Measurements from ENCODE around the gene PTPN13.

PTPN13 gene

DNA sequence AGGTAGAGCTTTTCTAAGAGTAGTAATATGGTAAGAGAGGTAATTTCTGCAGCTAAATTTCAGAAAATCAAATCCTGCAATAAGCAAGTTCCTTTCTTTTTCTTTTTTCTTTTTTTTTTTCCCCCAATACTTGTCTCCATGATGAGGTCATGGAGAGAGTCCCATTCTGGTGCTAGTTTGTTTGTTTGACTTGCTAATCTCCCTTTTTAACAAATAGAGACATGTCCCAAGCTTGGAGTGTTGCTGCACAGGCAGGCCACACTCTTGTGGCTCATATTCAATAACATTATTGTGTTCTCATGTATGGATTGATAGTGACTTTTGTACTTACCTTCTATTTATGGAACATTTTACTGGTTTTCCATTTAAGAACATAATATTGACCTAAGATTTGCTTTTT, 25.5 kb downstream of the PTPN13 start:
- H3K9ac ChIP-seq (ENCODE audit: low read depth, low read length) = no peak overlapping the region

DNA sequence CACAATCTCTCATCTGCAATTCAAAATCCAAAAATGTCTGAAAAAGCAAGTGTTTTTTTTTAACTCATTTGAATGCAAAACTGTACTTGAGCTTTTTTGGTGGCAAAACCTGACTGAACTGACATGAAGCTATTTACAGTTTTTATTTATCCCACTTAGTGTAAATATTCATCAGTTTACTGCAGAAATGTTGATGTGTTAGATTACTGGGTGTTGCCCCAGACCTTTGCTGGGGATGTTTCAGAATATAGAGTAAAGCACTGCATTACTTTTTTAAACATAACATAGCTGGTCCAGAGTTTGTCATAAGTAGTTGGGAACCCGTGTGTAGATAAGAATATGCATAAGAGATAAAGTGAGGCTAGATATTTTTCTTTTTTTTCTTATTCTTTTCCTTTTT, 27.3 kb downstream of the PTPN13 start:
- Histone ChIP-seq H3K27ac (ENCODE audit: low read length) (no peak overlapping the region), H3K4me1 (ENCODE audit: insufficient read depth, low read length) (peaks cover 6% of the 10 kb centered on the region; the same call in 1 of the 2 replicates), H3K9me3 (ENCODE audit: insufficient read depth, low read depth, low read length) (no peaks in the 10 kb centered on the region), H3K36me3 (ENCODE audit: insufficient read depth, low read depth, low read length) (no peaks in the 10 kb centered on the region), H3K4me3 (ENCODE audit: low read length) (no peak overlapping the region), H3K27me3 (ENCODE audit: insufficient read depth, low read length) (no peaks in the 10 kb centered on the region), H3K9ac (ENCODE audit: low read depth, low read length) (no peak overlapping the region)

More for the DNA sequence above, 25.5 kb downstream of the PTPN13 start:
- Histone ChIP-seq H3K4me1 (ENCODE audit: insufficient read depth, low read length) (peaks cover 6% of the 10 kb centered on the region; the same call in 1 of the 2 replicates), H3K27me3 (ENCODE audit: insufficient read depth, low read length) (no peaks in the 10 kb centered on the region), H3K9me3 (ENCODE audit: insufficient read depth, low read depth, low read length) (no peaks in the 10 kb centered on the region), H3K4me3 (ENCODE audit: low read length) (no peak overlapping the region), H3K27ac (ENCODE audit: low read length) (no peak overlapping the region), H3K36me3 (ENCODE audit: insufficient read depth, low read depth, low read length) (no peaks in the 10 kb centered on the region)

DNA sequence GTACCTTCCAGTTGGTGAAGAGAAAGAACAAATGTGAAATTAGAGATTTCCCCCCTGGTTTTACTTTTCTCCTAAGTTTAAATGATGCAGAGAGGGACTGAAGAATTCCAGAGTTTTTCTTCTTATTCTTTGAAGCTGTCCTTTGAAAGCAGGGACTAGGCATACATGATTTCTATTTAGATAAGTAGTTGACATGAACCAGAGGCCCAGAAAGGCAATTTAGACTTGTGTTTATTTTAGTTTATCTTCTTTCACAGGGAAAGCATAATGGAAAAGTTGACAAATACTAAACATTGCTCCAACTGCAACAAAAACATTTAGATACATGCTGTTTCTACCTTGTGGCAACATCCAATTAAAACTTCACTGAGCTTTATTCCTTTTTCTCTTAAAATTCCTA, 32.0 kb downstream of the PTPN13 start:
- H3K27me3 ChIP-seq (ENCODE audit: insufficient read depth, low read length) = no peaks in the 10 kb centered on the region
- H3K4me3 ChIP-seq (ENCODE audit: low read length) = no peak overlapping the region
- H3K9me3 ChIP-seq (ENCODE audit: insufficient read depth, low read depth, low read length) = no peaks in the 10 kb centered on the region
- H3K4me1 ChIP-seq (ENCODE audit: insufficient read depth, low read length) = peaks cover 6% of the 10 kb centered on the region; the same call in 1 of the 2 replicates
- H3K27ac ChIP-seq (ENCODE audit: low read length) = no peak overlapping the region
- no peaks in the 10 kb centered on the region for H3K36me3 ChIP-seq (ENCODE audit: insufficient read depth, low read depth, low read length)
- no peak overlapping the region for H3K9ac ChIP-seq (ENCODE audit: low read depth, low read length)

DNA sequence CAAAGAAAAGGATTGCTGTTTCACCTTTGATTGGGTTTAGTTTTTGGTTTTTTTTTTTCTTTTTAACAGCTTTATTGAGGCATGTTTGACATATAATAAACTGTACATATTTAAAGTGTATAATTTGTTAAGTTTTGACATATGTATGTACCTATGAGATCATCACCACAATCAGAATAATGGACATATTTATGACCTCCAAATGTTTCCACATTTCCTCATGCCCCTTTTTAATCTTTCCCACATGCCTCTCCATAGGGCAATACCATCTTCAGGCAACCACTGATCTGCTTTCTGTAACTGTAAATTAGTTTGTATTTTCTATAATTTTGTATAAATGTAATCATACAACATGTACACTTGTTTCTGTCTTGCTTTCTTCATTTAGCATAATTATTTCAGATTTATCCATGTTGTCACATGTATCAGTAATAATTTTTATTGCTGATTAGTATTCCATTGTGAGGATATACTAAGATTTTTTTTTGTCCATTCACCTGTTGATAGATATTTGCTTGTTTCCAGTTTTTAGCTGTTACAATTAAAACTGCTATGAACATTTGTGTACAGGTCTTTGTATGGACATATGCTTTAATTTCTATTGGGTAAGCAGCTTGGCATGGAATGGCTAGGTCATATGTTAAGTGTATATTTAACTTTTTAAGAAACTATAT, 33.5 kb downstream of the PTPN13 start:
- Histone ChIP-seq H3K9me3 (ENCODE audit: insufficient read depth, low read depth, low read length) (no peaks in the 10 kb centered on the region), H3K9ac (ENCODE audit: low read depth, low read length) (no peak overlapping the region), H3K36me3 (ENCODE audit: insufficient read depth, low read depth, low read length) (no peaks in the 10 kb centered on the region), H3K27ac (ENCODE audit: low read length) (no peak overlapping the region), H3K4me3 (ENCODE audit: low read length) (no peak overlapping the region), H3K4me1 (ENCODE audit: insufficient read depth, low read length) (peaks cover 6% of the 10 kb centered on the region; the same call in 1 of the 2 replicates), H3K27me3 (ENCODE audit: insufficient read depth, low read length) (no peaks in the 10 kb centered on the region)

DNA sequence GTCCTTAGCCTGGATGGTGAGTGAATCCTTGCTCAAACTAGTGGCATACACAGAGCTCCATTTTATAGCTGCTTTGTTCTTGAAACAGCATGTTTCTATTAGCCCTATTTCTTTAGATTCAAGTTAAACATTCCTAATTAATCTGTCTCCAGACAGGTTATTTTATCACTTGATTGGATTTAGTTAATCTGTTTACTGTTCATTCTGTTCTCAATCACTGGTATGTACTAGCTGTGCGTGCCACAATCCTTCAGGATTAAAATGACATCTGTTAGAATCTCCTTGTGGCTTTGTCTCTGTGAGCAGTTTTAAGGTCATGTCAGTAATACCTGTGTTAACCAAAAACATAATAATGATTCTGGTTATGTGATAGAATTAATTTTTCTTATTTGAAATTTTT, 36.5 kb downstream of the PTPN13 start:
- Histone ChIP-seq H3K27me3 (ENCODE audit: insufficient read depth, low read length) (no peaks in the 10 kb centered on the region), H3K4me1 (ENCODE audit: insufficient read depth, low read length) (no peaks in the 10 kb centered on the region), H3K27ac (ENCODE audit: low read length) (no peak overlapping the region), H3K9ac (ENCODE audit: low read depth, low read length) (no peak overlapping the region), H3K36me3 (ENCODE audit: insufficient read depth, low read depth, low read length) (0 out of 2 replicates have a peak, but pooled peaks cover 4% of the 10 kb centered on the region), H3K4me3 (ENCODE audit: low read length) (no peak overlapping the region), H3K9me3 (ENCODE audit: insufficient read depth, low read depth, low read length) (no peaks in the 10 kb centered on the region)

DNA sequence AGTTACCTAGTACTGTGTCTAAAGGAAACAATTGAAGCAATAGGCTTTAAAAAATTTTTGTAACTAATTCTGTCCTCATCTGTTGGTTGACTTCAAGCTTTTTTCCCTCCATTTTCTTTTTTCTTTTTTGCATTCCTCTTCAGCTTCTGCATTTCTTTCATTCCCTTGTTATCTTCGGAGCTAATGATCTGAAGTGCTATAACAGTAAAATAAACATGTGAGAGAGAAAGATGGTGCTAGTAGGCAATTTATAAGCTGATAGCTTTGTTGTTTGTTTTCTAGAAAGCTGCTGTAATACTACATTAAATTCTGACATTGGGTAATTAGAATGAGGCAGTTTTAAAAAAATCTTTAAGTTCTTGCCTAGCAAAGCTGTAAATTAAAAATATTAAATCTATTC, 37.1 kb downstream of the PTPN13 start:
- Histone ChIP-seq H3K9ac (ENCODE audit: low read depth, low read length) (no peak overlapping the region), H3K27ac (ENCODE audit: low read length) (no peak overlapping the region), H3K27me3 (ENCODE audit: insufficient read depth, low read length) (no peaks in the 10 kb centered on the region), H3K4me1 (ENCODE audit: insufficient read depth, low read length) (no peaks in the 10 kb centered on the region), H3K9me3 (ENCODE audit: insufficient read depth, low read depth, low read length) (no peaks in the 10 kb centered on the region), H3K36me3 (ENCODE audit: insufficient read depth, low read depth, low read length) (peaks cover 7% of the 10 kb centered on the region; the same call in 1 of the 2 replicates), H3K4me3 (ENCODE audit: low read length) (no peak overlapping the region)

DNA sequence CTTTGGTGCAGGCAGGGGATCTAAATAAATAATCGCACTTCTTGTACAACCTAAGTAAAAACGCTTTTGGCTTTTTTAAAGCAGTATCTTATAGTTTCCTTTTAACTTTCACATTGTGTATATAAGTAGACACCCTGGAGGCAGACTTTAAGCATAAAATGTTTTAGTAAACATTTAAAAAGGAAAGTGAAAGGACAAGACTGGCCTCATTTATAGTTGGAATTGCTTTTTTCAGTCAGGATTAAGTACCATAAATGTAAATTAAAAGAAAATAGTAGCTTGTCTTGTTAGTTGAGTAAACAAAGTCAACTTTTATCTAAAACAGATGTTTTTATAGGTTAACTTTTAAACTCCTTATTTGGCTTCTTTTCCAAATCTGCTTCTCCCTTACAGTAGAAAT, 39.7 kb downstream of the PTPN13 start:
- H3K4me3 ChIP-seq (ENCODE audit: low read length) = no peak overlapping the region
- no peaks in the 10 kb centered on the region for H3K27me3 ChIP-seq (ENCODE audit: insufficient read depth, low read length)
- no peak overlapping the region for H3K9ac ChIP-seq (ENCODE audit: low read depth, low read length)
- H3K9me3 ChIP-seq (ENCODE audit: insufficient read depth, low read depth, low read length) = no peaks in the 10 kb centered on the region
- no peaks in the 10 kb centered on the region for H3K4me1 ChIP-seq (ENCODE audit: insufficient read depth, low read length)
- H3K36me3 ChIP-seq (ENCODE audit: insufficient read depth, low read depth, low read length) = peaks cover 11% of the 10 kb centered on the region; the same call in 1 of the 2 replicates
- no peak overlapping the region for H3K27ac ChIP-seq (ENCODE audit: low read length)

DNA sequence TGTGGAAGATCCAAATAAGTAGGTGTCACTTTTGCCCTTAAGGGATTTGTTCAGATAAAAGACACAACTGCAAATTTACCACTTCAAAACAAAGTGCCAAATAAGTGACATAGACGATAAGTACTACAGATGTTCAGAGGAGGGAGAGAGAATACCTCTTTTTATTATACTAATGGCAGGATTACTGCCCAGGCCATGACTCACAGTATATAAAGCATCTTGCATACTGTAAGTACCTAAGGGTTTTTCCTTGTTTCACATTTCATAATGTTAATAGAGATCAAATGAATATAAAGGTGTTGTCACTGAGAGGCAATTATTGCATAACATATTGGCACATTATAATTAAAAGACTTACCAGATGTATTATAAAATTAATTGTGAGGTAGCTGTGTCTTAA, 46.4 kb downstream of the PTPN13 start:
- H3K9me3 ChIP-seq (ENCODE audit: insufficient read depth, low read depth, low read length) = no peaks in the 10 kb centered on the region
- H3K4me3 ChIP-seq (ENCODE audit: low read length) = no peak overlapping the region
- no peak overlapping the region for H3K9ac ChIP-seq (ENCODE audit: low read depth, low read length)
- H3K36me3 ChIP-seq (ENCODE audit: insufficient read depth, low read depth, low read length) = peaks cover 8% of the 10 kb centered on the region; the same call in 1 of the 2 replicates
- no peak overlapping the region for H3K27ac ChIP-seq (ENCODE audit: low read length)
- H3K27me3 ChIP-seq (ENCODE audit: insufficient read depth, low read length) = no peaks in the 10 kb centered on the region
- peaks cover 4% of the 10 kb centered on the region; the same call in 1 of the 2 replicates for H3K4me1 ChIP-seq (ENCODE audit: insufficient read depth, low read length)

DNA sequence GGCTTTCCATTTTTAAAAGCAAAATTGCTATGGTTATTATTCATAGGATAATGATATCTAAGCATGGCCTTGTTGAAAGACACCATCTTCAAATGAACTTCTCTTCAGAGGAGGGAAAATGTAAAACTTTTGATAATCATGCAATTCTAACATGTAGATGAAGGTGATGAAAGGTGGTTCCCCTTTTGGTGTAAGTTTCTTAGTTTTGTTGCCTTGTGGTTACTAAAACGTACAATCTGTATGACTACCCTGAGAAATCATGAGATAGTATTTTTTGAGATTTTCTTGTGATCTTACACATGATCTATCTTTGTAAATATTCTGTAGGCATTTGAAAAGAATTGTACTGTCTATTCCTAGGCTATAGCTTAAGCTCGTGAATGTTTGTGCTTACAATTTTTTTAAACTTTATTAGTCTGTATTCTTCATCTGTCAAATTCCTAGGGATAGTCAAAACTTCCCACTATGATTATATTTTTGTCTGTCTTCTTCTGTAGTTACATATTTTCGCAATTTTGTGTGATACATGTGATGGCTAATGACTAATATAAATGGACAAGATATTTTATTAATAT, 47.5 kb downstream of the PTPN13 start:
- no peak overlapping the region for H3K4me3 ChIP-seq (ENCODE audit: low read length)
- no peaks in the 10 kb centered on the region for H3K9me3 ChIP-seq (ENCODE audit: insufficient read depth, low read depth, low read length)
- peaks cover 4% of the 10 kb centered on the region; the same call in 1 of the 2 replicates for H3K4me1 ChIP-seq (ENCODE audit: insufficient read depth, low read length)
- no peaks in the 10 kb centered on the region for H3K36me3 ChIP-seq (ENCODE audit: insufficient read depth, low read depth, low read length)
- H3K27ac ChIP-seq (ENCODE audit: low read length) = no peak overlapping the region
- H3K9ac ChIP-seq (ENCODE audit: low read depth, low read length) = no peak overlapping the region
- no peaks in the 10 kb centered on the region for H3K27me3 ChIP-seq (ENCODE audit: insufficient read depth, low read length)

DNA sequence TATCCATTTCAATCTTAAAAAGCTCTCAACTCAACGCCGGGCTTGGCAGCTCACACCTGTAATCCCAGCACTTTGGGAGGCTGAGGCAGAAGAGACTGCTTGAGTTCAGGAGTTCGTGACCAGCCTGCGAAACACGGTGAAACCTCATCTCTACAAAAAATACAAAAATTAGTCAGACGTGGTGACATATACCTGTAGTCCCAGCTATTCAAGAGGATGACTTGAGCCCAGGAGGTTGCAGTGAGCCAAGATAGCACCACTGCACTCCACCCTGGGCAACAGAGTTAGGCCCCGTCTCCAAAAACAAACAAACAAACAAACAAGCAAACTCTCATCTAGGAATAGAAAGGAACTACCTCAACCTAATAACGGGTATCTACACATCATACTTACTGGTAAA, 50.8 kb downstream of the PTPN13 start:
- Histone ChIP-seq H3K9me3 (ENCODE audit: insufficient read depth, low read depth, low read length) (peaks cover 20% of the 10 kb centered on the region; the same call in 1 of the 2 replicates), H3K27me3 (ENCODE audit: insufficient read depth, low read length) (no peaks in the 10 kb centered on the region), H3K36me3 (ENCODE audit: insufficient read depth, low read depth, low read length) (no peaks in the 10 kb centered on the region), H3K4me1 (ENCODE audit: insufficient read depth, low read length) (peaks cover 4% of the 10 kb centered on the region; the same call in 1 of the 2 replicates), H3K4me3 (ENCODE audit: low read length) (no peak overlapping the region), H3K27ac (ENCODE audit: low read length) (no peak overlapping the region), H3K9ac (ENCODE audit: low read depth, low read length) (no peak overlapping the region)

DNA sequence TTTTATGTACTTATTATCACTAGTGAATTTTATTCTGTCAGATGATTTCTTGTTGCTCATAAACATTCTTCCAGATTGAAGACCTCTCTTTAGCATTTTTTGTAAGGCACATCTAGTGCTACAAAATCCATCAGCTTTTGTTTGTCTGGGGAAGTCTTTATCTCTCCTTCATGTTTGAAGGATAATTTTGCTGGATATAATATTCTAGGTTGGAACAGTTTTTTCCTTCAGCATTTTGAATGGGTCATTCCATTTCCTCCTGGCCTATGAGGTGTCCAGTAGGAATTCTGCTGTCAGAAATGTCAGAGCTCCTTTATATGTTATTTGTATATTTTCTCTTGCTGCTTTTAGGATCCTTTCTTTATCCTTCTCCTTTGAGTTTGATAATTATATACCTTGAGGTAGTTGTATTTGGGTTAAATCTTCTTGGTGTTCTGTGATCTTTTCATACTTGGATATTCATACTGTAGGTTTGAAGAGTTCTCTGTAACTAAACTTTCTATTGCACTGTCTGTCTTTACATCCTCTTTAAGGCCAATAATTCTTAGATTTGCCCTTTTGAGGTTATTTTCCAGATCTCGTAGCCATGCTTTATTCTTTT, 58.3 kb downstream of the PTPN13 start:
- no peak overlapping the region for H3K27ac ChIP-seq (ENCODE audit: low read length)
- H3K36me3 ChIP-seq (ENCODE audit: insufficient read depth, low read depth, low read length) = 0 out of 2 replicates have a peak, but pooled peaks cover 5% of the 10 kb centered on the region
- H3K4me1 ChIP-seq (ENCODE audit: insufficient read depth, low read length) = no peaks in the 10 kb centered on the region
- no peaks in the 10 kb centered on the region for H3K27me3 ChIP-seq (ENCODE audit: insufficient read depth, low read length)
- H3K9ac ChIP-seq (ENCODE audit: low read depth, low read length) = no peak overlapping the region
- peaks cover 52% of the 10 kb centered on the region for H3K9me3 ChIP-seq (ENCODE audit: insufficient read depth, low read depth, low read length)
- H3K4me3 ChIP-seq (ENCODE audit: low read length) = no peak overlapping the region
